Measurements from ENCODE around the gene PACS2.

PACS2 gene

GRCh38 chr14:105445290-105445689, 130.7 kb downstream of the PACS2 start:
- no peak for DNase-seq (ENCODE audit: low spot score)

GRCh38 chr14:105445901-105446845, 131.6 kb downstream of the PACS2 start:
- no peak for DNase-seq (ENCODE audit: low spot score)

- no peak for DNase-seq (ENCODE audit: low spot score)
Observed at GRCh38 chr14:105446971-105447370, 132.4 kb downstream of the PACS2 start.

Data from AG08395 (cell line).